Heart right ventricle (tissue), 16 donors: ENCODE measurements around the gene KCNJ5. TPM values are rescaled to one million over a fixed set of nuclear protein-coding genes. Genes with fewer than 3 reads are reported as not detected.

Experiments used
- ATAC-seq, 8 donors: fragments of 200-7000 bp; cut with Tn5 transposase; one replicate each; pipeline ENCODE4 v1.9.1; 2020; ENCODE audit warnings: mild to moderate bottlenecking in 8 of 8, moderate library complexity in 8 of 8, moderate number of reproducible peaks in 1 of 8
- DNase-seq, 2 donors: peaks; one replicate each; pipeline ENCODE4 v3.0.0-alpha.2; 2020
- H3K27ac ChIP-seq, 10 donors: fragments of 200-600 bp; sonication (generic) in 2 of 10; one replicate each; pipeline versions ENCODE4 v1.5.0 to v1.8.0; 2020 to 2022; ENCODE audit warnings: mild to moderate bottlenecking in 3 of 10
- H3K27me3 ChIP-seq, 7 donors: fragments of 200-600 bp; one replicate each; pipeline ENCODE4 v1.8.0; 2021 to 2022; ENCODE audit warnings: mild to moderate bottlenecking in 2 of 7
- H3K36me3 ChIP-seq, 9 donors: fragments of 200-600 bp; sonication (generic) in 1 of 9; one replicate each; pipeline versions ENCODE4 v1.5.0 to v1.8.0; 2020 to 2022; ENCODE audit warnings: mild to moderate bottlenecking in 2 of 9
- H3K4me1 ChIP-seq, 9 donors: fragments of 200-600 bp; sonication (generic) in 1 of 9; one replicate each; pipeline versions ENCODE4 v1.5.0 to v1.8.0; 2020 to 2022; ENCODE audit warnings: mild to moderate bottlenecking in 4 of 9
- H3K4me3 ChIP-seq, 10 donors: fragments of 200-600 bp; sonication (generic) in 2 of 10; one replicate each; pipeline versions ENCODE4 v1.5.0 to v1.8.0; 2020 to 2022; ENCODE audit warnings: mild to moderate bottlenecking in 7 of 10, moderate library complexity in 2 of 10
- H3K9me3 ChIP-seq, 11 donors: fragments of 200-600 bp in 10 of 11; sonication (generic) in 2 of 11; one replicate each; pipeline versions ENCODE4 v1.5.0 to v1.8.0; 2013 to 2022; ENCODE audit warnings: mild to moderate bottlenecking in 2 of 11, control low read depth in 1 of 11, moderate library complexity in 1 of 11
- CTCF ChIP-seq, 9 donors: fragments of 200-600 bp; sonication (generic) in 2 of 9; IDR thresholded peaks; one replicate each; pipeline versions ENCODE4 v1.5.0 to v1.8.0; 2021 to 2022; ENCODE audit warnings: antibody characterized with exemption in 9 of 9, mild to moderate bottlenecking in 5 of 9, moderate library complexity in 1 of 9
- WGBS, 2 donors: extraction: QIAGEN DNeasy Blood & Tissue Kit; methylation state at CpG; one replicate each; pipeline ENCODE4 v1.1.7; 2013; ENCODE audit warnings: inconsistent platforms in 1 of 2; 5-methylcytosine and 5-hydroxymethylcytosine counted together
- intact Hi-C, 10 donors: fragments of 100-400 bp; cut with DNase I; formaldehyde crosslinking; loops; one replicate each; pipeline versions ENCODE4 v1.11.1 to v1.14.2; 2022
- polyA plus RNA-seq, 2 donors: library from polyadenylated mRNA; stranded (reverse); fragments of 200-250 nt; gene quantifications; one replicate each; pipeline ENCODE4 v1.2.3, GENCODE V29; 2013
- total RNA-seq, 10 donors: library from RNA; stranded (reverse); fragmentation: NEBNext Ultra II Directional in 3 of 10; extraction: Animal tissue kit (Norgen Biotek cat#: 25700) in 3 of 10; gene quantifications; one replicate each; pipeline versions ENCODE4 v1.2.1 to v1.2.4, GENCODE V29; 2021 to 2023
- donor health status: Arrhythmogenic right ventricular cardiomyopathy.
- donor health status: ischemic (EF 13 %, LVEDD 7.1; RV severe dilation, severe dysfunction).
- donor health status: healthy with polysubstance abuse.
- donor health status: DM: no; HTN: yes; CAD: no.
- donor health status: DM: no; HTN: no; CAD: no.
- donor health status: ischemic (EF 25% LVEDD 6.9; RV normal size, moderate dysfunction).
- donor health status: ischemic (EF 25% LVEDD 5.7; RV mildly dilated, moderate dysfunction).
- donor health status: healthy.
- donor health status: DM: yes; HTN: yes; CAD: no.
- donor health status: Ischemic cardiomyopathy.
- donor health status: ischemic (EF 35%, LVEDD 5.7; RV mildly dilated, moderate dysfunction).
- donor health status: nonischemic (EF 11% LVEDD 7.7; RV severe dilation, severe dysfunction).
- donor health status: DM: yes; HTN: yes; CAD: no.
- donor health status: PGD.
- donor health status: ischemic (EF 29% LVEDD 5.4; RV normal size, mild dysfunction).
- donor health status: nonischemic (EF 23%, LVEDD 6.1; RV moderate dilation, normal function).

KCNJ5 gene
- total and polyA plus RNA-seq, 12 donors: 1.2 to 32.1 (median 8.1) TPM

GRCh38 chr11:128859563-128860441 is 31.4 kb upstream of the KCNJ5 start:
- intact Hi-C loops: loop anchor here in 7 of 10 donors (5.0 to 10.0 kb wide), 6 partner anchors 688 to 835 kb away; no protein-coding TSS in a partner anchor
- peak; percentile 71 to 80 for DNase-seq
- H3K27ac ChIP-seq: peak overlapping the region in 4 of 10 donors; percentile 1 to 40 (median 22)
- peak; percentile 65 to 89 (median 86) for ATAC-seq
- no peaks in the 10 kb centered on the region for H3K27me3 ChIP-seq
- no peaks in the 10 kb centered on the region for H3K9me3 ChIP-seq
- 24 to 29% methylated on average over 32 to 33 of the region's 33 CpGs for WGBS, 2 donors
- peak; percentile 90 to 99 (median 96) for TF ChIP-seq CTCF (IDR thresholded peaks at IDR 0.05)
- no peak overlapping the region for H3K4me3 ChIP-seq
- H3K4me1 ChIP-seq: peaks cover 5 to 15% (median 10%) of the 10 kb centered on the region in 9 donors
- no peaks in the 10 kb centered on the region for H3K36me3 ChIP-seq

- DNase-seq (no peak), ATAC-seq (no peak)
- intact Hi-C loops: loop anchor here in 2 of 10 donors (5.0 kb wide), 2 partner anchors 688 to 828 kb away; no protein-coding TSS in a partner anchor
- no peaks in the 10 kb centered on the region for H3K27me3 ChIP-seq
- H3K9me3 ChIP-seq: no peaks in the 10 kb centered on the region
- WGBS, 2 donors: 93 to 95% methylated on average over 16 of the region's 16 CpGs
- H3K4me3 ChIP-seq: no peak overlapping the region
- H3K27ac ChIP-seq: no peak overlapping the region
- no peak for TF ChIP-seq CTCF (IDR thresholded peaks at IDR 0.05)
- H3K36me3 ChIP-seq: no peaks in the 10 kb centered on the region
- peaks cover 5 to 15% (median 10%) of the 10 kb centered on the region in 9 donors for H3K4me1 ChIP-seq
Measured at GRCh38 chr11:128860571-128861361, 30.4 kb upstream of the KCNJ5 start.

- ATAC-seq (no peak), DNase-seq (no peak)
- Histone ChIP-seq H3K27ac (no peak overlapping the region), H3K27me3 (no peaks in the 10 kb centered on the region), H3K9me3 (no peaks in the 10 kb centered on the region), H3K36me3 (no peaks in the 10 kb centered on the region), H3K4me1 (peaks cover 5 to 15% (median 10%) of the 10 kb centered on the region in 9 donors), H3K4me3 (no peak overlapping the region)
- TF ChIP-seq CTCF (IDR thresholded peaks at IDR 0.05): no peak
- intact Hi-C loops: loop anchor here in 2 of 10 donors (5.0 kb wide), 2 partner anchors 690 to 830 kb away; no protein-coding TSS in a partner anchor
- WGBS, 2 donors: 94 to 95% methylated on average over 9 of the region's 9 CpGs
Measured at GRCh38 chr11:128862406-128862805, 28.8 kb upstream of the KCNJ5 start.
